GM18951 (cell line): ENCODE data around the gene DCUN1D3.
"Not testable (repeated sequence)": the region's sequence is repeated elsewhere in the genome, so short reads cannot be mapped to it uniquely, and the experiment has no call there.

Experiments used
- POLR2A ChIP-seq: IDR thresholded peaks from 4 replicates; pipeline ENCODE4 v1.6.1; 2011; ENCODE audit warnings: mild to moderate bottlenecking; ENCODE audit not compliant: insufficient read length, insufficient read depth; ENCODE audit errors: extremely low read depth
- in situ Hi-C: fragments of 300-500 bp; cut with MboI; formaldehyde crosslinking; loops from one replicate; pipeline ENCODE4 v1.12.0; 2022; ENCODE audit warnings: low sequenced_read_pairs, mixed read lengths, inconsistent platforms; ENCODE audit not compliant: unreplicated experiment

DCUN1D3 gene

GRCh38 chr16:20930365-20930690, 30.2 kb upstream of the DCUN1D3 start:
- no peak for TF ChIP-seq POLR2A
- in situ Hi-C loops: no loop called here

- in situ Hi-C loops: not testable (repeated sequence)
Observed at GRCh38 chr16:20929676-20930364, 29.7 kb upstream of the DCUN1D3 start.

- in situ Hi-C loops: no loop called here
- no peak for TF ChIP-seq POLR2A
Observed at GRCh38 chr16:20928774-20929411, 28.7 kb upstream of the DCUN1D3 start.

- no peak for TF ChIP-seq POLR2A
- in situ Hi-C loops: no loop called here
Observed at GRCh38 chr16:20925751-20926150, 25.6 kb upstream of the DCUN1D3 start.

GRCh38 chr16:20923876-20924275, 23.7 kb upstream of the DCUN1D3 start:
- in situ Hi-C loops: no loop called here
- TF ChIP-seq POLR2A: no peak

GRCh38 chr16:20920799-20921198, 20.6 kb upstream of the DCUN1D3 start:
- TF ChIP-seq POLR2A: no peak
- in situ Hi-C loops: no loop called here

GRCh38 chr16:20920091-20920490, 19.9 kb upstream of the DCUN1D3 start:
- in situ Hi-C loops: no loop called here
- no peak for TF ChIP-seq POLR2A

GRCh38 chr16:20918486-20919239, 18.5 kb upstream of the DCUN1D3 start:
- TF ChIP-seq POLR2A: no peak
- in situ Hi-C loops: no loop called here

GRCh38 chr16:20916942-20917341, 16.8 kb upstream of the DCUN1D3 start:
- in situ Hi-C loops: no loop called here
- TF ChIP-seq POLR2A: no peak

- TF ChIP-seq POLR2A: no peak
- in situ Hi-C loops: no loop called here
Observed at GRCh38 chr16:20916289-20916688, 16.1 kb upstream of the DCUN1D3 start.

GRCh38 chr16:20911361-20911760, 11.2 kb upstream of the DCUN1D3 start:
- TF ChIP-seq POLR2A: no peak
- in situ Hi-C loops: no loop called here

GRCh38 chr16:20910781-20911321, 10.7 kb upstream of the DCUN1D3 start:
- TF ChIP-seq POLR2A: no peak
- in situ Hi-C loops: no loop called here

- no peak for TF ChIP-seq POLR2A
- in situ Hi-C loops: no loop called here
Observed at GRCh38 chr16:20906341-20907255, 6.4 kb upstream of the DCUN1D3 start.
